ENCODE measurements around the gene TRIP12.

Gene TRIP12

DNA sequence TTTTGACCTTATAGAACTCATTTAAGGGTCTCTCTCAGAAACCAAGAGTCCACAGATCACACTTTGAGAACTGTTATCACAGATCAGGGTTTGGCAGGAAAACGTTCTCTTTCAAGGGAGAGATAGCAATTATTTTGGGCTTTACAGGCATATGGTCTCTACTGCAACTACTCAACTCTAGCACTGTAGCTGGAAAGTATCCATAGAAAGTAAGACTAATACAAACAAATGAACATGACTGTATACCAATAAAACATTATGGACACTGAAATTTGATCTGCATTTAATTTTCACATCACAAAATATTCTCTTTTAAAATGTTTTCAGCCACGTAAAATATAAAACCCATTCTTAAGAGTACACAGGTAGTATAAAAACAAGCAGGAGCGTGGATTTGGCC is 100.5 kb downstream of the TRIP12 start:
- H3K4me2 ChIP-seq (ENCODE audit: low read length): no peak overlapping the region
- no peak for TF ChIP-seq EZH2phosphoT487 (IDR thresholded peaks at IDR 0.05; ENCODE audit: low read depth)
- TF ChIP-seq, protein P1, sequence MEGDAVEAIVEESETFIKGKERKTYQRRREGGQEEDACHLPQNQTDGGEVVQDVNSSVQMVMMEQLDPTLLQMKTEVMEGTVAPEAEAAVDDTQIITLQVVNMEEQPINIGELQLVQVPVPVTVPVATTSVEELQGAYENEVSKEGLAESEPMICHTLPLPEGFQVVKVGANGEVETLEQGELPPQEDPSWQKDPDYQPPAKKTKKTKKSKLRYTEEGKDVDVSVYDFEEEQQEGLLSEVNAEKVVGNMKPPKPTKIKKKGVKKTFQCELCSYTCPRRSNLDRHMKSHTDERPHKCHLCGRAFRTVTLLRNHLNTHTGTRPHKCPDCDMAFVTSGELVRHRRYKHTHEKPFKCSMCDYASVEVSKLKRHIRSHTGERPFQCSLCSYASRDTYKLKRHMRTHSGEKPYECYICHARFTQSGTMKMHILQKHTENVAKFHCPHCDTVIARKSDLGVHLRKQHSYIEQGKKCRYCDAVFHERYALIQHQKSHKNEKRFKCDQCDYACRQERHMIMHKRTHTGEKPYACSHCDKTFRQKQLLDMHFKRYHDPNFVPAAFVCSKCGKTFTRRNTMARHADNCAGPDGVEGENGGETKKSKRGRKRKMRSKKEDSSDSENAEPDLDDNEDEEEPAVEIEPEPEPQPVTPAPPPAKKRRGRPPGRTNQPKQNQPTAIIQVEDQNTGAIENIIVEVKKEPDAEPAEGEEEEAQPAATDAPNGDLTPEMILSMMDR (IDR thresholded peaks at IDR 0.05; ENCODE audit: low read depth, low read length): no peak

DNA sequence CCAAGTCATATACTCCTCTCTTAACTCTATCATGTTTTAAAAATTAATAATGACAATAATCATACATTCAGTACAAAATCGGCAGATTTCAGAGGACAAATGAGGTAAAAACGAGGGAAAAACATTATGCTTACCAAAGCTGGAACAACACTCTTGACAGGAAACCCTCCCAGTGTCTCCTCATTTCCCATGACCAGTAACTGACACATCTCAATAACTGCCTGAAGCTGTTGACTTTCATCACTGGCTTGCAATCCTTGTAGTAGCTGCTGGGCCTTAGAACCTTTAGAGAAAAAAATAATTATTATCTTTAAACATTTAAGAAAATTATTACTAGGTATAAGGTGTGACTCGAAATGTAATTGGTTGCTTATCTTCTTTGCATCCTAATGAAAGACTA is 103.6 kb downstream of the TRIP12 start:
- TF ChIP-seq, protein P1 (IDR thresholded peaks at IDR 0.05; ENCODE audit: low read depth, low read length): no peak
- TF ChIP-seq EZH2phosphoT487 (IDR thresholded peaks at IDR 0.05; ENCODE audit: low read depth): no peak
- Histone ChIP-seq H3K4me2 (ENCODE audit: low read length) (no peak overlapping the region), H3K27me3 (ENCODE audit: low read depth, low read length) (no peaks in the 10 kb centered on the region; the same call in 1 of the 2 replicates), H2AFZ (ENCODE audit: low read depth, low read length) (no peak overlapping the region), H3K4me1 (ENCODE audit: low read length) (peaks cover 17% of the 10 kb centered on the region), H3K4me3 (ENCODE audit: low read length) (no peak overlapping the region), H3K9ac (ENCODE audit: low read length) (no peak overlapping the region), H3K36me3 (replicated peaks; ENCODE audit: low read depth, low read length) (peaks cover 34% of the 10 kb centered on the region), H3K27ac (ENCODE audit: low read length) (no peak overlapping the region), H4K20me1 (ENCODE audit: insufficient read depth, low read length) (peaks cover 21% of the 10 kb centered on the region), H3K9me3 (ENCODE audit: insufficient read depth, low read length) (no peaks in the 10 kb centered on the region), H3K79me2 (ENCODE audit: low read length) (no peaks in the 10 kb centered on the region)

More for the DNA sequence above, 100.5 kb downstream of the TRIP12 start:
- Histone ChIP-seq H4K20me1 (ENCODE audit: insufficient read depth, low read length) (peaks cover 22% of the 10 kb centered on the region), H3K27ac (ENCODE audit: low read length) (no peak overlapping the region), H3K4me3 (ENCODE audit: low read length) (no peak overlapping the region), H3K36me3 (replicated peaks; ENCODE audit: low read depth, low read length) (peaks cover 48% of the 10 kb centered on the region), H3K27me3 (ENCODE audit: low read depth, low read length) (peaks cover 5% of the 10 kb centered on the region; the same call in 1 of the 2 replicates), H3K9ac (ENCODE audit: low read length) (no peak overlapping the region), H3K79me2 (ENCODE audit: low read length) (no peaks in the 10 kb centered on the region), H3K4me1 (ENCODE audit: low read length) (peaks cover 17% of the 10 kb centered on the region), H3K9me3 (ENCODE audit: insufficient read depth, low read length) (no peaks in the 10 kb centered on the region), H2AFZ (ENCODE audit: low read depth, low read length) (no peak overlapping the region)

DNA sequence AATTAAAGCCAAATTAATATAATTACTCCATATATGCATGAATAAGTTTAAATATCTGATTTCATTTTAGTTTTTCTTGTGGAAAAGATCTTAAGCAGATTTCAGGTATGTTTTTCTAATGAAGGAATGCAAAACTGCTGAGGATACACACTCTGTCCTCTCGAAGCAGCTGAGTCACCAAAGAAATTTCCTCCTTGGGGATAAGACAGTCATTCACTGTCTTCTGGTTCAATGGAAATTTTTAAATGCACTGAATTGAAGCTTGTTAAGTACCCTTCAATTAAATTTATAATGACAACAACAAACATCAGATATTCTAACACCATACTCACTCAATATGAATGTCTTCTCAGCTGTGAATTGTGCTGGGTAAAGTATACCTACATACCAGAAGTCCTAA is 106.0 kb downstream of the TRIP12 start:
- Histone ChIP-seq H2AFZ (ENCODE audit: low read depth, low read length) (no peak overlapping the region), H3K4me1 (ENCODE audit: low read length) (no peaks in the 10 kb centered on the region), H3K4me2 (ENCODE audit: low read length) (no peak overlapping the region), H3K9me3 (ENCODE audit: insufficient read depth, low read length) (no peaks in the 10 kb centered on the region), H3K27me3 (ENCODE audit: low read depth, low read length) (no peaks in the 10 kb centered on the region), H3K79me2 (ENCODE audit: low read length) (no peaks in the 10 kb centered on the region), H3K36me3 (replicated peaks; ENCODE audit: low read depth, low read length) (peaks cover 19% of the 10 kb centered on the region), H3K9ac (ENCODE audit: low read length) (no peak overlapping the region), H4K20me1 (ENCODE audit: insufficient read depth, low read length) (no peaks in the 10 kb centered on the region; the same call in 1 of the 2 replicates), H3K4me3 (ENCODE audit: low read length) (no peak overlapping the region), H3K27ac (ENCODE audit: low read length) (no peak overlapping the region)
- TF ChIP-seq, protein P1 (IDR thresholded peaks at IDR 0.05; ENCODE audit: low read depth, low read length): no peak
- TF ChIP-seq EZH2phosphoT487 (IDR thresholded peaks at IDR 0.05; ENCODE audit: low read depth): no peak

- Histone ChIP-seq H3K4me2 (ENCODE audit: low read length) (no peak overlapping the region), H3K27me3 (ENCODE audit: low read depth, low read length) (no peaks in the 10 kb centered on the region), H3K4me3 (ENCODE audit: low read length) (no peak overlapping the region), H4K20me1 (ENCODE audit: insufficient read depth, low read length) (no peaks in the 10 kb centered on the region; the same call in 1 of the 2 replicates), H3K27ac (ENCODE audit: low read length) (no peak overlapping the region), H3K79me2 (ENCODE audit: low read length) (no peaks in the 10 kb centered on the region), H3K9ac (ENCODE audit: low read length) (no peak overlapping the region), H3K36me3 (replicated peaks; ENCODE audit: low read depth, low read length) (peaks cover 17% of the 10 kb centered on the region), H3K9me3 (ENCODE audit: insufficient read depth, low read length) (no peaks in the 10 kb centered on the region), H3K4me1 (ENCODE audit: low read length) (no peaks in the 10 kb centered on the region), H2AFZ (ENCODE audit: low read depth, low read length) (no peak overlapping the region)
- TF ChIP-seq, protein P1 (IDR thresholded peaks at IDR 0.05; ENCODE audit: low read depth, low read length): no peak
- TF ChIP-seq EZH2phosphoT487 (IDR thresholded peaks at IDR 0.05; ENCODE audit: low read depth): no peak
These were observed 106.5 kb downstream of the TRIP12 start for GRCh38 chr2:229815342-229815741.

All from OCI-LY3 (cell line).